Stimulated activated naive B cell treated with anti-CD40 and anti-IgM and Interleukin-4, amounts not matched to agents 10 μg/mL and 1 μg/mL and 100 μg/mL, for 72 hours (primary cell): ENCODE data around the gene SOBP.

Experiments
- ATAC-seq, 2 donors: fragments of 150-1000 bp; cut with Tn5 transposase; replicated peaks; 2 replicates each; pipeline ENCODE4 v1.10.0; 2021; ENCODE audit warnings: moderate library complexity in 1 of 2
- DNase-seq: peaks from one replicate; pipeline ENCODE4 v3.0.0; 2021
- H3K27ac Mint-ChIP-seq: one replicate; pipeline ENCODE4 v1.8.0; 2022; ENCODE audit warnings: mild to moderate bottlenecking, mixed read lengths
- H3K27me3 Mint-ChIP-seq, 2 donors: one replicate each; pipeline ENCODE4 v1.8.0; 2022; ENCODE audit warnings: mixed read lengths in 2 of 2
- H3K36me3 Mint-ChIP-seq, 2 donors: one replicate each; pipeline ENCODE4 v1.8.0; 2022; ENCODE audit warnings: mixed read lengths in 2 of 2, mild to moderate bottlenecking in 1 of 2
- H3K4me1 Mint-ChIP-seq, 2 donors: one replicate each; pipeline ENCODE4 v1.8.0; 2022; ENCODE audit warnings: mixed read lengths in 2 of 2, mild to moderate bottlenecking in 1 of 2
- H3K4me3 Mint-ChIP-seq, 2 donors: one replicate each; pipeline ENCODE4 v1.8.0; 2022; ENCODE audit warnings: mild to moderate bottlenecking in 2 of 2, mixed read lengths in 2 of 2, moderate library complexity in 1 of 2
- H3K9me3 Mint-ChIP-seq, 2 donors: one replicate each; pipeline ENCODE4 v1.8.0; 2022; ENCODE audit warnings: mixed read lengths in 2 of 2, mild to moderate bottlenecking in 1 of 2

SOBP gene

GRCh38 chr6:107677399-107677798, 187.5 kb downstream of the SOBP start:
- Mint-ChIP-seq H3K4me3 (no peak overlapping the region), H3K4me1 (peaks cover 11 to 17% of the 10 kb centered on the region in 2 donors), H3K9me3 (no peaks in the 10 kb centered on the region), H3K27ac (no peak overlapping the region), H3K36me3 (no peaks in the 10 kb centered on the region), H3K27me3 (peaks cover 0 to under 1% of the 10 kb centered on the region in 2 donors)
- ATAC-seq (no peak), DNase-seq (no peak)

GRCh38 chr6:107679457-107679856, 189.5 kb downstream of the SOBP start:
- Mint-ChIP-seq H3K27ac (no peak overlapping the region), H3K4me1 (peaks cover 9 to 13% of the 10 kb centered on the region in 2 donors), H3K4me3 (no peak overlapping the region), H3K27me3 (peaks cover 3 to 9% of the 10 kb centered on the region in 2 donors), H3K36me3 (no peaks in the 10 kb centered on the region), H3K9me3 (peaks cover 0 to 3% of the 10 kb centered on the region in 2 donors)
- ATAC-seq = no peak
- no peak for DNase-seq

GRCh38 chr6:107682721-107683120, 192.8 kb downstream of the SOBP start:
- Mint-ChIP-seq H3K9me3 (peaks cover 3 to 6% of the 10 kb centered on the region in 2 donors), H3K4me3 (no peak overlapping the region), H3K27me3 (peaks cover 3 to 9% of the 10 kb centered on the region in 2 donors), H3K27ac (no peak overlapping the region), H3K4me1 (no peaks in the 10 kb centered on the region), H3K36me3 (no peaks in the 10 kb centered on the region)
- DNase-seq = no peak
- ATAC-seq = no peak

- Mint-ChIP-seq H3K36me3 (no peaks in the 10 kb centered on the region), H3K27ac (no peak overlapping the region), H3K27me3 (peaks cover 3 to 9% of the 10 kb centered on the region in 2 donors), H3K4me3 (no peak overlapping the region), H3K9me3 (peaks cover 3 to 6% of the 10 kb centered on the region in 2 donors), H3K4me1 (no peaks in the 10 kb centered on the region)
- DNase-seq (no peak), ATAC-seq (no peak)
Measured at GRCh38 chr6:107683183-107683582, 193.3 kb downstream of the SOBP start.

- no peak for ATAC-seq
- peaks cover 7 to 12% of the 10 kb centered on the region in 2 donors for H3K27me3 Mint-ChIP-seq
- peaks cover 3 to 6% of the 10 kb centered on the region in 2 donors for H3K9me3 Mint-ChIP-seq
- no peaks in the 10 kb centered on the region for H3K36me3 Mint-ChIP-seq
- no peak overlapping the region for H3K27ac Mint-ChIP-seq
- no peaks in the 10 kb centered on the region for H3K4me1 Mint-ChIP-seq
- H3K4me3 Mint-ChIP-seq = no peak overlapping the region
- DNase-seq = no peak
Measured at GRCh38 chr6:107684996-107685395, 195.1 kb downstream of the SOBP start.

GRCh38 chr6:107689190-107689589, 199.3 kb downstream of the SOBP start:
- Mint-ChIP-seq H3K9me3 (peaks cover 3% of the 10 kb centered on the region in 2 donors), H3K27ac (no peak overlapping the region), H3K36me3 (no peaks in the 10 kb centered on the region), H3K4me1 (peaks cover 2 to 8% of the 10 kb centered on the region in 2 donors), H3K27me3 (peaks cover 10 to 12% of the 10 kb centered on the region in 2 donors), H3K4me3 (no peak overlapping the region)
- DNase-seq = no peak
- no peak for ATAC-seq

- peaks cover 2 to 8% of the 10 kb centered on the region in 2 donors for H3K4me1 Mint-ChIP-seq
- no peak for ATAC-seq
- no peaks in the 10 kb centered on the region for H3K36me3 Mint-ChIP-seq
- no peak overlapping the region for H3K27ac Mint-ChIP-seq
- no peak for DNase-seq
- H3K9me3 Mint-ChIP-seq = peaks cover 3% of the 10 kb centered on the region in 2 donors
- H3K27me3 Mint-ChIP-seq = peaks cover 10 to 12% of the 10 kb centered on the region in 2 donors
- H3K4me3 Mint-ChIP-seq = no peak overlapping the region
Measured at GRCh38 chr6:107689951-107690642, 200.2 kb downstream of the SOBP start.

GRCh38 chr6:107690643-107691061, 200.7 kb downstream of the SOBP start:
- ATAC-seq = no peak
- Mint-ChIP-seq H3K4me3 (no peak overlapping the region), H3K9me3 (peaks cover 3% of the 10 kb centered on the region in 2 donors), H3K36me3 (no peaks in the 10 kb centered on the region), H3K4me1 (peaks cover 2 to 8% of the 10 kb centered on the region in 2 donors), H3K27ac (no peak overlapping the region), H3K27me3 (peaks cover 10 to 12% of the 10 kb centered on the region in 2 donors)
- DNase-seq = no peak

- Mint-ChIP-seq H3K4me1 (peaks cover 2 to 8% of the 10 kb centered on the region in 2 donors), H3K9me3 (peaks cover 3% of the 10 kb centered on the region in 2 donors), H3K27me3 (peaks cover 10 to 12% of the 10 kb centered on the region in 2 donors), H3K4me3 (no peak overlapping the region), H3K27ac (no peak overlapping the region), H3K36me3 (no peaks in the 10 kb centered on the region)
- ATAC-seq (no peak), DNase-seq (no peak)
Measured at GRCh38 chr6:107691062-107691751, 201.3 kb downstream of the SOBP start.

- DNase-seq (no peak), ATAC-seq (no peak)
- Mint-ChIP-seq H3K9me3 (no peaks in the 10 kb centered on the region), H3K27me3 (peaks cover 10 to 12% of the 10 kb centered on the region in 2 donors), H3K4me3 (no peak overlapping the region), H3K36me3 (no peaks in the 10 kb centered on the region), H3K4me1 (peaks cover 2 to 8% of the 10 kb centered on the region in 2 donors), H3K27ac (no peak overlapping the region)
Measured at GRCh38 chr6:107692351-107692750, 202.4 kb downstream of the SOBP start.

GRCh38 chr6:107695061-107695720, 205.3 kb downstream of the SOBP start:
- Mint-ChIP-seq H3K4me1 (peaks cover 3 to 8% of the 10 kb centered on the region in 2 donors), H3K27ac (no peak overlapping the region), H3K4me3 (no peak overlapping the region), H3K9me3 (no peaks in the 10 kb centered on the region), H3K27me3 (peaks cover 13 to 15% of the 10 kb centered on the region in 2 donors), H3K36me3 (no peaks in the 10 kb centered on the region)
- ATAC-seq = no peak
- DNase-seq = no peak

GRCh38 chr6:107697682-107698081, 207.8 kb downstream of the SOBP start:
- Mint-ChIP-seq H3K4me1 (peaks cover 0 to 1% of the 10 kb centered on the region in 2 donors), H3K4me3 (no peak overlapping the region), H3K27me3 (peaks cover 7 to 8% of the 10 kb centered on the region in 2 donors), H3K27ac (no peak overlapping the region), H3K9me3 (no peaks in the 10 kb centered on the region), H3K36me3 (no peaks in the 10 kb centered on the region)
- DNase-seq (no peak), ATAC-seq (no peak)

- Mint-ChIP-seq H3K4me3 (no peak overlapping the region), H3K4me1 (peaks cover 0 to 1% of the 10 kb centered on the region in 2 donors), H3K27ac (no peak overlapping the region), H3K27me3 (peaks cover 7 to 8% of the 10 kb centered on the region in 2 donors), H3K36me3 (no peaks in the 10 kb centered on the region), H3K9me3 (no peaks in the 10 kb centered on the region)
- DNase-seq (no peak), ATAC-seq (no peak)
Measured at GRCh38 chr6:107698146-107698545, 208.2 kb downstream of the SOBP start.

- Mint-ChIP-seq H3K36me3 (no peaks in the 10 kb centered on the region), H3K27ac (peak overlapping the region; percentile 39), H3K4me3 (no peak overlapping the region), H3K9me3 (no peaks in the 10 kb centered on the region), H3K27me3 (peaks cover 7 to 8% of the 10 kb centered on the region in 2 donors), H3K4me1 (peaks cover 0 to 1% of the 10 kb centered on the region in 2 donors)
- no peak for ATAC-seq
- DNase-seq = no peak
Measured at GRCh38 chr6:107699254-107699653, 209.3 kb downstream of the SOBP start.
